HG03139 (cell line): ENCODE data around the gene TAF4.
"Not testable (repeated sequence)": the region's sequence is repeated elsewhere in the genome, so short reads cannot be mapped to it uniquely, and the experiment has no call there.

Experiments used
- ATAC-seq: cut with Tn5 transposase; IDR thresholded peaks from one replicate; pipeline ENCODE4 v1.9.1; 2021; ENCODE audit not compliant: unreplicated experiment

The TAF4 gene

DNA sequence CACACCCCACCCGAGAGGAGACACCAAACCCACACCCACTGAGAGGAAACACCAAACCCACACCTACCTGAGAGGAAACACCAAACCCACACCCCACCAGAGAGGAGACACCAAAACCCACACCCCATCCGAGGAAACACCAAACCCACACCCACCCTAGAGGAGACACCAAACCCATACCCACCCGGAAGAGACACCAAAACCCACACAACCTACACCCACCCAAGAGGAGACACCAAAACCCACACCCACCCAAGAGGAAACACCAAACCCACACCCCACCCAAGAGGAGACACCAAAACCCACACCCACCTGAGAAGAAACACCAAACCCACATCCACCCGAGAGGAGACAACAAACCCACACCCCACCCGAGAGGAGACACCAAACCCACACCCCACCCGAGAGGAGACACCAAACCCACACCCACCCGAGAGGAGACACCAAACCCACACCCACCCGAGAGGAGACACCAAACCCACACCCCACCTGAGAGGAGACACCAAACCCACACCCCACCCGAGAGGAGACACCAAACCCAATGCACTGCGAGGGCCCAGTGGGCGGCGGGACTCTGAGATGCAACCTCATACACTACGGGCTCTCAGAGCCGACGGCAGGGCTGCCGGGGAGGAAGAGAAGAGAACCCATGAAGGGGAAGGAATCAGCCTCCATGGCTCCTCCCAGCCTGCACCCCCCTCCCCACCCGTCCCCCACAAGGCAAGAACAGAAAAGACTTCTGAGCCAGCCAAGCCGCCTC is 83.3 kb downstream of the TAF4 start:
- no peak for ATAC-seq

- ATAC-seq, result not testable (repeated sequence)
Observed at GRCh38 chr20:61981691-61982090, 84.0 kb downstream of the TAF4 start.

DNA sequence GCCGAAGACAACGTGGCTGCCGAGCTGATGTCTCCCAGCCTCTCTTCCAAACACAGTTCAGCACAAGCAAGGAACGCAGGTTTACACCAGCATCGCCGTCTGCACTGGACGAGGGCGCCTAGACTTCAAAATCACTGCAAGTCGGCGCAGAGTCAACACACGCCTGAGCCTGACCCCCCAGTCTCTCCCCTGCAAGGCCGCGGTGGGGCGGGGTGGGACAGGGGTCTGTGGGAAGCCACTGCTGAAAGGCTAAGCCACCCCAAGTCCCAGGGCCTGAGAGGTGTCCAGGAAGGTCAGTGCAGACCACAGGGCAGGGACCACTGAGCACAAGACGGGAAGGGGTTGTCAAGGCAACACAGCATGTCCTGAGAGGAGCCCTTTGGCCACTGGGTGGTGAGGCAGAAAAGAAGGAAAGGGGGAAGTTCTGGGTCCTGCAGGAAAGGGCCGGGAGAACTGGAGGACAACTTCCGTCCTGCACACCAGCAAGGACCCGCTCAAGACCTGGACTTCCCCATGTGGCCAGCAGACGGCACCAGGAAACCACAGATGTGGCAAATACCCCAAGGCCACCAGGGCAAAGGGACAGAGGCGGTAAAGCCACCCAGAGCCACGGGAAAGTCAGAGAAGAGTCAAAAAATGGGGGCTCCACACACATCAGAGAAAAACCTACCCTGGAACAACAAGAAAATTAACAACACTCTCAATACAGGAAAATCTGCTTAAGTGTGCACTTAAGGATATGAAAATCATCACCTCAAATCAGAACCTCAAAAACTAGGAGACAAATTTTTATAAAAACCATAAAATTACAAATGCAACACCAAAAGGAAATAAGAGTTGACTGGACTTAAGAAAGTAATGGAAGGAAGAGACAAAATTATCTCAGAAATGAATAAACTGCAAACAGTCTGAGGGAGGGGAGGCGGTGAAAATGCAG is 84.8 kb downstream of the TAF4 start:
- ATAC-seq, result no peak

- ATAC-seq, result no peak
Observed at GRCh38 chr20:61979701-61980635, 85.7 kb downstream of the TAF4 start.

- no peak for ATAC-seq
Observed at GRCh38 chr20:61979090-61979489, 86.6 kb downstream of the TAF4 start.

DNA sequence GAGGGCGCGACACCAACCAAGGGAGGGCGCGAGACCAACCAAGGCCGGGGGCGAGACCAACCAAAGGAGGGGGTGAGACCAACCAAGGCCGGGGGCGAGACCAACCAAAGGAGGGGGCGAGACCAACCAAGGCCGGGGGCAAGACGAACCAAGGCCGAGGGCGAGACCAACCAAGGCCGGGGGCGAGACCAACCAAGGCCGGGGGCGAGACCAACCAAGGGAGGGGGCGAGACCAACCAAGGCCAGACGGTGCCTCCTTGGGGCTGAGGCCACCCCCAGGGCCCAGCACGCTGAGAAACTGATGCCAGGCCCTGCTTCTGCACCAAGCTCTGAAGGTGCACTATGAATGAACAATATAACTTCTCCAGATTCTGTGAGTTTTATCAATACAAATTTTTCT is 87.2 kb downstream of the TAF4 start:
- no peak for ATAC-seq

DNA sequence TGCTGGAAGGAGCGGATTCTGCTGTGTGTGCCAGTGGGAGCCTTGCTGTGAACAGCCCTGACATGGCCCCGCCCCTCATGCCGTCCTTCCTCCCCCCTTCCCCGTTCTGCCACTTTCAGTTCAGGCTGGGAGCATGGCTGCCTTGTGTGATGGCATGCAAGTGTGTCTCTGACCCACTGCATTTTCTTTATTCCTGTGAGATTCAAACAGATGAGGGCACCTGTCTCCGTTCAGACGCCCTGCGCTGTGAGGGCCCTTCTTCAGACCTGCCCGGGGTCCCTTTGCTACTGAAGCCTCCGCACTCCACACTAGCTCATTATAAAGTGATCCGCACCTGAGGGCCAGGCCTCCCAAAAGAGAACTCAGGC is 88.3 kb downstream of the TAF4 start:
- ATAC-seq, result no peak

DNA sequence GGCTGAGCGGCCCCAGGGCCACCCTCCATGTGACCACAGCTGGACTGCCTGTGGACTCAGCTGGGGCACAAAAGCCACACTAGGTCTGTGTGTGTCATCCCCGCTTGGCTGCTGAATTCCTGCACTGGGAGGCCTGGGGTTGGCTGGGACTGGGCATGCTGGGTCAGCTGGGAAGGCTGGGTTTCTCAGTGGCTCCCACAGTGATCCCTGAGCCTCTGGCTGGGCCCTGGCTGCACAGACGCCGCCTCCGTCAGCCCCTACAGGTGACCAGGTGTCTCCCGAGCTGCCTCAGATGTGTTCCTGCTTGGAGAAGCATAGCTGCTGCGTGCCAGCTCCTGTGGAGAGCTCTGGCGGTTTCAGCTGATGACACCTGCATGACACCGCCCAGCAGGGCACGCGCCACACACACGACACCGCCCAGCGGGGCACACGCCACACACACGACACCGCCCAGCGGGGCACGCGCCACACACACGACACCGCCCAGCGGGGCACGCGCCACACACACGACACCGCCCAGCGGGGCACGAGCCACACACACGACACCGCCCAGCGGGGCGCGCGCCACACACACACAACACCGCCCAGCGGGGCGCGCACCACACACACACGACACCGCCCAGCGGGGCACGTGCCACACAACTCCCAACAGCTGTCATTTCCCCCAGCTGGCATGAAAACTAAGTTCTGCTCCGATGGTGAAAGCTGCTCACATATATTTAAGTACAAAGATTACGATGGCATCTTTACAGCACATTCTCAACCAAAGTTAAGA is 88.8 kb downstream of the TAF4 start:
- ATAC-seq, result no peak

DNA sequence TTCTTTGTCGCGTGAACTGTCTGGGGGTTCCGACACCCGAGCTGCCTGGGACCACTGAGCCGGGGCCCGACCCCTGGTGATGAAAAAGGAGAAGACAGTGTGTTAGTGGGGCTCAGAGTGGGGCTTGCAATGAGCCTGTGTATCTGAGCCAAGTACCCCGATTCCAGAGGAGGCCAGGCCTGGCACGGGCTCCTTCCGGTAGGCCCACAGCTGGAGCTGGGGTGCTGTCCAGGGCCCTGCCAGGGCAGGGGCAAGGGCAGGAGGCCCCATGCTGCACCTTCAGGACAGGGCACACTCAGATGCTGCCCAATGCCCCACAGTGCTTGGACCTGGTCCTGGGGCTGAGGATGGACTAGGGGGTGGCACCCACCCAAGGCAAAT is 89.4 kb downstream of the TAF4 start:
- ATAC-seq, result no peak

DNA sequence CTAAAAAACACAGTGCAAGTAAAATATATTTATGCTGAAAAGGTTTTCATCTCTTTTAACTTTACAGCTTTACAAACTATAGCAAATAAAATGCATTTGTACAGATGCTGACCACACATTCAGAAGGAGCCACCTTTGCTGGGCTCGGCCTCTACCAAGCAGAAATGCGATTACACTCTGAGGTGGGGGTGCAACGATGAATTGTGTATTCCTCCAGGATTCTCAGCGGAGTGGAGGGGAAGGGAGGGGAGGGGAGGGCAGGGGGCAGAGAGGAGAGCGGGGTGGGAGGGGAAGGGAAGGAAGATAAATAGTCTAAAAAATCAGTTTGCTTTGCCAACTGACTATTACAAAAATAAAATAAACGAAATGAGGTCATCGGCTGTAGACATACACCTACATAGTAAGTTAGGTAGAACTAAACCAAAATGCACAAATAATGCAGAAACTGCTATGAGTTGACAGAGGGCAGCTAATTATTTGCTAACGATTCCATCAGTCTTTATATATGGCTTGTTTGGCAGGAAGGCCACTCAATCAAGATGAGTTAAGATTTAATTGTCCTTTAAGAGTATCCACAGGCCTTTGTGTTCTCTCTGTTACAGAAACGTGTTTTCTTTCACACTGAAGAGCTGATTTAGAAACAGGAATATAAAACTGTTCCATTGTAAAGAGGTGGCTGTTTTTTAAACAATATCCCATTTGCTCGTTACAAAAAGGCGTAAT is 90.1 kb downstream of the TAF4 start:
- no peak for ATAC-seq

GRCh38 chr20:61974357-61974665 is 91.4 kb downstream of the TAF4 start:
- ATAC-seq, result no peak

DNA sequence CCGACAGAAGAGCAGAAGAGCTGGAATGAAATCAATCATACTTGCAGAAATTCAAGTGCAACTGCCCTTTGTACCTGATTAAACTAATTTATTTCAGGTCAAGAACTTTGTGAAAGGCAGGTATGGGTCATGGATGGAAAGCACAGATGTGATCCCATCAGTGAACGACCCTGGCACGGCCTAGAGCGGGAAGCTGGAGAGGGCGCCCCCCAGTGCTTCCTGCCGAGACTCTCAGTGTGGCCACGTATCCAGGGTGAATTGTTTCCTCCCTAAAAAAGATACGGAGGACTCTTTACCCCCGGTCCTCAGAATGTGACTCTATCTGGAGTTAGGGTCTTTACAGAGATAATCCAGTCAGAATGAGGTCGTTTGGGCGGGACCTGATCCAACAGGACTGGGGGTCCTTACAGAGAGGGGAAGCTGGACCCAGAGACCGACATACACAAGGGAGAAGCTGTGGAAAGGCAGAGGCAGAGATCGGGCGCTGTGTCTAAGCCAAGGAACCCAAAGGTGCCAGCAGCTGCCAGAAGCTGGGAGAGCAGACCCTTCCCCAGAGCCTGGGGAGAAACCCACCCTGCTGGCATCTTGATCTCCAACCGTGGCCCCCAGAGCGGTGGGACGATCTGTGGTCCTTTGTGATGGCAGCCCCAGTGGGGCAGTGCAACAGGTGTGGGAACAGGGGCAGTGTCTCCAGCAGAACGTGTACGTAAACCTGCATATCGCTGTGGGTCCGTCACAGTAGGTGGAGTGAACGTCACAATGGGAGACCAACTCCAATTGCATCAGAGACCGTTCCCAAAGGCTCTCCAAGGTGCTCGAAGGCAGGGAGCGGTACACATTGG is 91.9 kb downstream of the TAF4 start:
- ATAC-seq, result no peak

- no peak for ATAC-seq
Observed at GRCh38 chr20:61972636-61973508, 92.8 kb downstream of the TAF4 start.

DNA sequence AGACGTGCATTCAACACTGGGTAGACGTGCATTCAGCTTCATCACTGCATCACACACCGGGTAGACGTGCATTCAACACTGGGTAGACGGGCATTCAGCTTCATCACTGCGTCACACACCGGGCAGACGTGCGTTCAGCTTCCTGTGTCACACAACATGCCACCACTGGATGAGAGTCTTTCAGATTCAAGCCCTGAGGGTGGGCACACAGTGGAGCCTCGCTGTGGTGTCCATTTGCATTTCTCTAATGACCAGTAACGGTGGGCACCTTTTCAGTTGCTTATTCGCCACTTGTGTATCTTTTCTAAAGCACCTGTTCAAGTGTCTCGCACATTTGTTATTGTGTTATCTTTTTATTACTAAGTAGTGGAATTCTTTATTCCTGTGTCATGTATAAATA is 94.1 kb downstream of the TAF4 start:
- not testable (repeated sequence) for ATAC-seq

- no peak for ATAC-seq
Observed at GRCh38 chr20:61970357-61970756, 95.3 kb downstream of the TAF4 start.

DNA sequence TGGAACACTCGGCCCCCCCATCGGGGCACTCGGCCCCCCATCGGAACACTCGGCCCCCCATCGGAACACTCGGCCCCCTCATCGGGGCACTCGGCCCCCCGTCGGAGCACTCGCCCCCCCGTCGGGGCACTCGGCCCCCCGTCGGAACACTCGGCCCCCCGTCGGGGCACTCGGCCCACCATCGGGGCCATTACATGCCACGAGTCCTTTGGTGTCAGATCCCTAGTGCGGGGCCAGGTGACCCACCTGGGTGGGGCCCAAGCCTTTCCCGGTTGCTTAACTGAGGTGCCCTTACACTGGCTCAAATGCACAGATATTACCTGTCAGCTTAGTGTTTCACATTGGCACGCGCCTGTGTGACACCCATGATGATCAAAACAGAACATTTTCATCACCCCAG is 95.9 kb downstream of the TAF4 start:
- no peak for ATAC-seq

- no peak for ATAC-seq
Observed at GRCh38 chr20:61968932-61969331, 96.7 kb downstream of the TAF4 start.
